KOPT-K1 (cell line): ENCODE results near the gene VWF.

Experiments used
- H3K27ac ChIP-seq: fragments of 200-600 bp; sonication (generic); 2 replicates; pipeline ENCODE4 v1.5.1; 2016; ENCODE audit warnings: antibody characterized with exemption, mild to moderate bottlenecking, low read depth, low read length; ENCODE audit not compliant: poor library complexity, severe bottlenecking
- H3K36me3 ChIP-seq: fragments of 200-600 bp; sonication (generic); 2 replicates; pipeline ENCODE4 v1.5.1; 2017; ENCODE audit warnings: antibody characterized with exemption, mild to moderate bottlenecking, low read length, moderate library complexity; ENCODE audit not compliant: insufficient read depth
- H3K9me3 ChIP-seq: fragments of 200-600 bp; sonication (generic); 2 replicates; pipeline ENCODE4 v1.5.1; 2017; ENCODE audit warnings: antibody characterized with exemption, low read length, mild to moderate bottlenecking; ENCODE audit not compliant: insufficient read depth, poor library complexity, severe bottlenecking

Gene VWF

GRCh38 chr12:6052940-6053329, 71.5 kb downstream of the VWF start:
- H3K36me3 ChIP-seq = no peaks in the 10 kb centered on the region
- H3K27ac ChIP-seq = no peak overlapping the region
- H3K9me3 ChIP-seq = no peaks in the 10 kb centered on the region

GRCh38 chr12:6052206-6052939, 72.1 kb downstream of the VWF start:
- H3K36me3 ChIP-seq = no peaks in the 10 kb centered on the region
- H3K27ac ChIP-seq = no peak overlapping the region
- H3K9me3 ChIP-seq = no peaks in the 10 kb centered on the region

GRCh38 chr12:6049992-6050391, 74.5 kb downstream of the VWF start:
- no peak overlapping the region for H3K27ac ChIP-seq
- no peaks in the 10 kb centered on the region for H3K9me3 ChIP-seq
- no peaks in the 10 kb centered on the region for H3K36me3 ChIP-seq

- H3K27ac ChIP-seq = no peak overlapping the region
- H3K36me3 ChIP-seq = no peaks in the 10 kb centered on the region
- H3K9me3 ChIP-seq = no peaks in the 10 kb centered on the region
These were observed 74.9 kb downstream of the VWF start for GRCh38 chr12:6049587-6049986.

GRCh38 chr12:6047249-6048237, 76.9 kb downstream of the VWF start:
- H3K9me3 ChIP-seq = no peaks in the 10 kb centered on the region
- no peak overlapping the region for H3K27ac ChIP-seq
- H3K36me3 ChIP-seq = no peaks in the 10 kb centered on the region

DNA sequence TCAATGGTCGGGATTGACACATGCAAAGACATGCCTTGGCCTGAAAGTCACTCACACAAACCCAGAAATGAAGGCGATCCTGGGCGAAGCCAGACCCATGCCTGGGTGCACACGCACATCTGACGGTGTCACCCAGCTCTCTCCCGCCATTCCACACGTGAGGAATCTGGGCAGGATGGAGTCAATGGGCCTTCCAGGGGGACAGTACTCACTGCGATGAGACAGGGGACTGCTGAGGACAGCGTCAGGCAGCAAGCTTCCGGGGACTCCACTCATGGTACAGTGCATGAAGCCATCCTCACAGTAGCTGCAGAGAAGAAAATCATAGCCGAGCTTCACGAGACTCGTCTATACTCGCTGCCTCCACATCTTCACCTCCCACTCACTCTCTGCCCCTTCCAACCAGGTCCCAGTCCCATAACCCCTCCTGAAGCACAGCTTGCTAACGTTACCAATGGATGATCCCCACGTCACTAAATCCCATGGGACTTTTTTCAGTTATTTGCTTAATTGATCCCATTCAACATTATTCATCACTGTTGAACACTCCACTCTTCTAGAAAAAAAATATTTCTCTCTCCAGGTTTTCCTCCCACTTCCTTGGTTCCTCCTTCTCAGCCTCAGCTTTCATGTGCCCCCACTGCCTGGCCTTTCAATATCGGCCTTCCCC, 77.8 kb downstream of the VWF start:
- Histone ChIP-seq H3K36me3 (no peaks in the 10 kb centered on the region), H3K9me3 (no peaks in the 10 kb centered on the region), H3K27ac (no peak overlapping the region)

GRCh38 chr12:6045438-6045837, 79.0 kb downstream of the VWF start:
- H3K27ac ChIP-seq = no peak overlapping the region
- H3K9me3 ChIP-seq = no peaks in the 10 kb centered on the region
- no peaks in the 10 kb centered on the region for H3K36me3 ChIP-seq

DNA sequence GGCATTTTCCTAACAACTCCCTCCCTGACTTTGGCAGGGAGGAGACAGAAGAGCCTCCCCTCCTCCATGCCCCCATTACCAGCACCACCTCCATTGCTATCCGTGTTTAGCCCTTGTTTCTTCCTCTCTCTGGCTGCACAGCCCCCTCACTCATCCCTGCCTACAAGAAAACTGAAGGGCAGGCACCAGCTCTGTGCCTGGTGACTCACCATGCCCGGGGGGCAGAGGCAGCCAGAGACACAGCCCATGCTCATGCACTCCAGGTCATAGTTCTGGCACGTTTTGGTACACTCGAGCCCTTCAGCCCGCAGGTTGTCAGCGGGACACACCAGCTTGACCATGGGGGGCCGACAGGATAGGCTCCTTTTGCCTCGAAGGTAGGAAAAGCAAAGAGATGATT, 80.4 kb downstream of the VWF start:
- Histone ChIP-seq H3K27ac (no peak overlapping the region), H3K9me3 (no peaks in the 10 kb centered on the region), H3K36me3 (no peaks in the 10 kb centered on the region)

DNA sequence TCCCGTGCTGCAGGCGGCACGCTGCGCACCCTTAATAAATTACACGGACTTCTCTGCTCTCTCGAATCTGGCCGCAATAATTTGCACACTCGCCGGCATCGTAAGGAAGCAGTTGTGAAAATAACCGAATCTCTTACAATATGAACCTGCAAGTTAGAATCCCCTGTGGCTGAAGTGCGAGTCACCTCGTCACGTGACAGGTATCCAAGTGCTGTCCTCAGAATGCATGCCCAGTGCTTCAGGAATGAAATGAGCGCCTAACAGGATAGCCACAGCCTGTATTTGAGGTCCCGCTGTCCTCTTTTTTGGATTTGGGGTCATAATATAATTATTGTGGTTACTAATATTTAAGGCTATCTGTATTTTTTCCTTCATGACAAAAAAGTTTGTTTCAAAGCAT, 82.0 kb downstream of the VWF start:
- H3K27ac ChIP-seq = no peak overlapping the region
- no peaks in the 10 kb centered on the region for H3K9me3 ChIP-seq
- H3K36me3 ChIP-seq = no peaks in the 10 kb centered on the region

GRCh38 chr12:6041891-6042290, 82.6 kb downstream of the VWF start:
- H3K36me3 ChIP-seq = no peaks in the 10 kb centered on the region
- H3K9me3 ChIP-seq = no peaks in the 10 kb centered on the region
- H3K27ac ChIP-seq = no peak overlapping the region

GRCh38 chr12:6040815-6041214, 83.7 kb downstream of the VWF start:
- Histone ChIP-seq H3K27ac (no peak overlapping the region), H3K36me3 (no peaks in the 10 kb centered on the region), H3K9me3 (no peaks in the 10 kb centered on the region)

DNA sequence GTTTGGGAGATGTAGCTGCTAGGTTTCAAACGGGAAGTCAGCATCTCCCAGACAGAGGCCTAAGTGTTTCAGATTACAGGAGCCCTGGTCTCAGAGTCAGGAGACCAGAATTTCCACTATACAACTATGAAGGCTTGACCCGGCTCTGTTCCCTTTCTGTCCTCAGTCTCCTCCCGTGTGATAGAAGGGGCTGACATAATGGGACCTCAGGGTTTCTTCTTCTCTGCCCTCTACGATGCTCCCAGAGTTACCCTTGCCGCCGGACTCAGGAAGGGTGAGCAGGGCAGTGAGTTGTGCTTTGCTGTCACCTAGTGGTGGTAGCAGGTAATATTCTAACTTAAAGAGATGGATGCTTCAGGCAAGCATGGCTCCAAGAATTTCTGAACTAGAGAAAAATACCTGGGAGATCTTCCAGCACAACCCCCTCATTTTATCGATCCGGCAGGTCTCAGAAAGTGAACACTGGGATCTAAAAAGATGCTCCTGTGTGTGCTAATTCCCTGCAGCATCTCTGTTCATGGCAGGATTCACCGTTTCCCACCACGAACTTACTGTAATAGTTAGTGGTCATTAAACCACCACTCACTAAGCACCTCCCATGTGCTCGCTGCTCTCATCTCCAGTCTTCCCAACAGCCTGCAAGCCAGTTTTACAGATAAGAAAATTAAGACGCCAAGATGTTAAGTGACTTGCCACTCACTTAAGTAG, 84.4 kb downstream of the VWF start:
- Histone ChIP-seq H3K9me3 (no peaks in the 10 kb centered on the region), H3K36me3 (no peaks in the 10 kb centered on the region), H3K27ac (no peak overlapping the region)

DNA sequence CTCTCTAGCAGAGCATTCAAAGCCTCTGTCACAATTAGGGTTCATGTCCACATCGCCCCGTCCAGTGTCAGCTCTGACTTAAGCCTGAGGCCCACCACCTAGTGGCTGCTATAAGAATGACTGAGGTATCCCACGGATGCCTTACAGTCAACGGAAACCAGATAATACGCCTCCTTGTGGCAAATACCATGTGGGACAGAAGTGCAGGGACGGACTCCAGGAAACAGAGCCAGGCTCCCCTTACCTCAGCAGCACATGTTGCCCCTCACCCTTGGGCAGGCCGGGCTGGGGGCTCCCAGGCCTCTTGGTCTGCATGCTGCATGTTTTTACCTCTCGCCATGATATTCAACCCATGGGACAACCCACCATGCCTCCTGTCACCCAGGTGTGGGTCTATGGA, 86.3 kb downstream of the VWF start:
- no peaks in the 10 kb centered on the region for H3K9me3 ChIP-seq
- no peak overlapping the region for H3K27ac ChIP-seq
- H3K36me3 ChIP-seq = no peaks in the 10 kb centered on the region

- no peaks in the 10 kb centered on the region for H3K36me3 ChIP-seq
- H3K9me3 ChIP-seq = no peaks in the 10 kb centered on the region
- H3K27ac ChIP-seq = no peak overlapping the region
These were observed 87.0 kb downstream of the VWF start for GRCh38 chr12:6037459-6037858.

DNA sequence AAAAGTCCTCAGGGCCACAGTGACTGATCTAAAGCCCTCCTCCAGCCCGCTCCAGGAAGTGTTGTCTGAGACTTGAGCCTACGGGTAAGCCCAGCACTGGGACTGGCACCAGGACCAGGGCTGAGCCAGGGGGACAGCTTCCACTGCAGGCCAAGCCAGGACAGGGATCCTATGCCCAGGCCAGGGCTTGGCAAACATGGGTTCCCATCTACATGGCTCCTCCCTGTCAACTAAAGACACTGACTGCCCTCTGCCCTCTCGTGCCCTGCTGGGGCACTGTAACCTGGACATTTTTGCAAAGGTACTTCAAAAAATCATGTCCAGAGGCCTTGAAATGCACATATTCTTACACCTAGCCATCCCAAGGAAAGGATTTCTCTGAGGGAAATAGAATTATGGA, 88.0 kb downstream of the VWF start:
- no peaks in the 10 kb centered on the region for H3K36me3 ChIP-seq
- no peaks in the 10 kb centered on the region for H3K9me3 ChIP-seq
- no peak overlapping the region for H3K27ac ChIP-seq
